GM23338 (cell line): ENCODE measurements around the gene KRTAP10-1. TPM values are rescaled to one million over a fixed set of nuclear protein-coding genes. Genes with fewer than 3 reads are reported as not detected.

Experiments used
- ATAC-seq: fragments of 200-7000 bp; cut with Tn5 transposase; 3 replicates; pipeline ENCODE4 v1.9.1; 2020
- DNase-seq: peaks from one replicate; pipeline ENCODE4 v3.0.0-alpha.2; 2015; ENCODE audit warnings: low spot score
- H2AFZ ChIP-seq: fragments of 200-600 bp; sonication (generic); 2 replicates; pipeline ENCODE4 v1.8.0; 2016; ENCODE audit warnings: antibody characterized with exemption, mild to moderate bottlenecking, moderate library complexity
- H3F3A ChIP-seq: fragments of 200-600 bp; sonication (generic); replicated peaks from 2 replicates; pipeline ENCODE4 v1.8.0; 2017; ENCODE audit warnings: antibody characterized with exemption, mixed run types, low read depth
- H3K27ac ChIP-seq: fragments of 200-600 bp; sonication (generic); 2 replicates; pipeline ENCODE4 v1.6.1; 2016; ENCODE audit warnings: low read depth
- H3K27me3 ChIP-seq: fragments of 200-600 bp; sonication (generic); 2 replicates; pipeline ENCODE4 v1.8.0; 2016; ENCODE audit warnings: mild to moderate bottlenecking, mixed run types, moderate library complexity; ENCODE audit not compliant: insufficient read depth
- H3K36me3 ChIP-seq: fragments of 200-600 bp; sonication (generic); 2 replicates; pipeline ENCODE4 v1.8.0; 2016; ENCODE audit warnings: mild to moderate bottlenecking; ENCODE audit not compliant: insufficient read depth
- H3K4me1 ChIP-seq: fragments of 200-600 bp; sonication (generic); 2 replicates; pipeline ENCODE4 v1.8.0; 2016; ENCODE audit warnings: mild to moderate bottlenecking, moderate library complexity; ENCODE audit not compliant: insufficient read depth
- H3K4me2 ChIP-seq: fragments of 200-600 bp; sonication (generic); 2 replicates; pipeline ENCODE4 v1.7.1; 2017; ENCODE audit warnings: mixed run types
- H3K4me3 ChIP-seq: fragments of 200-600 bp; sonication (generic); 2 replicates; pipeline ENCODE4 v1.6.1; 2016; ENCODE audit warnings: mixed run types
- H3K79me2 ChIP-seq: fragments of 200-600 bp; sonication (generic); replicated peaks from 2 replicates; pipeline ENCODE4 v1.8.0; 2017; ENCODE audit warnings: mild to moderate bottlenecking; ENCODE audit not compliant: insufficient read depth
- H3K9me2 ChIP-seq: fragments of 200-600 bp; sonication (generic); 2 replicates; pipeline ENCODE4 v1.8.0; 2017; ENCODE audit not compliant: insufficient read depth
- H4K20me1 ChIP-seq: fragments of 200-600 bp; sonication (generic); replicated peaks from 2 replicates; pipeline ENCODE4 v1.8.0; 2017; ENCODE audit warnings: mild to moderate bottlenecking; ENCODE audit not compliant: insufficient read depth
- H3K27ac Mint-ChIP-seq: 2 replicates; pipeline ENCODE4 v1.8.0; 2020; ENCODE audit warnings: inconsistent platforms, mild to moderate bottlenecking, moderate library complexity, mixed read lengths
- H3K27me3 Mint-ChIP-seq: 3 replicates; pipeline ENCODE4 v1.8.0; 2022; ENCODE audit warnings: low read depth, mild to moderate bottlenecking, moderate library complexity, mixed read lengths, inconsistent platforms; ENCODE audit not compliant: insufficient read depth, poor library complexity
- H3K36me3 Mint-ChIP-seq: 3 replicates; pipeline ENCODE4 v1.8.0; 2021; ENCODE audit warnings: low read depth, mild to moderate bottlenecking, inconsistent platforms, moderate library complexity, mixed read lengths
- H3K4me1 Mint-ChIP-seq: 3 replicates; pipeline ENCODE4 v1.8.0; 2020; ENCODE audit warnings: mild to moderate bottlenecking, inconsistent platforms, mixed read lengths
- H3K4me3 Mint-ChIP-seq: 3 replicates; pipeline ENCODE4 v1.8.0; 2021; ENCODE audit warnings: moderate library complexity, mild to moderate bottlenecking, inconsistent platforms, mixed read lengths
- H3K9me3 Mint-ChIP-seq: 3 replicates; pipeline ENCODE4 v1.8.0; 2020; ENCODE audit warnings: moderate library complexity, mild to moderate bottlenecking, inconsistent platforms, mixed read lengths
- CREB1 ChIP-seq: fragments of 250-450 bp; sonication (Bioruptor Pico); IDR thresholded peaks from 2 replicates; pipeline ENCODE4 v1.5.0; 2020; ENCODE audit warnings: low read depth, mild to moderate bottlenecking, moderate library complexity
- CTCF ChIP-seq, 2 experiments: fragments of 200-600 bp in 1 of 2; sonication (generic) in 1 of 2; conservative IDR thresholded peaks; 2 replicates each; pipeline versions ENCODE4 v1.5.1 to v1.6.1; 2016 to 2017; ENCODE audit warnings: antibody characterized with exemption in 2 of 2, low read depth in 2 of 2, mild to moderate bottlenecking in 2 of 2, moderate library complexity in 1 of 2
- ETS1 ChIP-seq: IDR thresholded peaks from 2 replicates; pipeline ENCODE4 v1.6.1; 2016; ENCODE audit warnings: antibody characterized with exemption
- EZH2 ChIP-seq: fragments of 200-600 bp; sonication (generic); IDR thresholded peaks from one replicate; pipeline ENCODE4 v1.8.0; 2017; ENCODE audit warnings: antibody characterized with exemption, mild to moderate bottlenecking, low read depth; ENCODE audit not compliant: unreplicated experiment
- EZH2phosphoT487 ChIP-seq: fragments of 200-600 bp; sonication (generic); IDR thresholded peaks from one replicate; pipeline ENCODE4 v1.8.1; 2018; ENCODE audit warnings: antibody characterized with exemption; ENCODE audit not compliant: unreplicated experiment
- JUNB ChIP-seq: IDR thresholded peaks from one replicate; pipeline ENCODE4 v1.6.1; 2016; ENCODE audit warnings: antibody characterized with exemption; ENCODE audit not compliant: unreplicated experiment
- NANOG ChIP-seq: IDR thresholded peaks from 2 replicates; pipeline ENCODE4 v1.6.1; 2016; ENCODE audit warnings: antibody characterized with exemption, borderline replicate concordance
- POLR2AphosphoS5 ChIP-seq: IDR thresholded peaks from 2 replicates; pipeline ENCODE4 v1.6.1; 2016; ENCODE audit warnings: antibody characterized with exemption, low read depth
- REST ChIP-seq: IDR thresholded peaks from one replicate; pipeline ENCODE4 v1.6.1; 2018; ENCODE audit warnings: antibody characterized with exemption; ENCODE audit not compliant: unreplicated experiment
- STAT1 ChIP-seq: IDR thresholded peaks from one replicate; pipeline ENCODE4 v1.6.1; 2016; ENCODE audit warnings: antibody characterized with exemption; ENCODE audit not compliant: unreplicated experiment
- ZNF114 ChIP-seq: fragments of 250-450 bp; sonication (Bioruptor Pico); IDR thresholded peaks from 2 replicates; pipeline ENCODE4 v1.5.0; 2020; ENCODE audit warnings: mild to moderate bottlenecking, moderate library complexity
- ZNF331 ChIP-seq: fragments of 250-450 bp; sonication (Bioruptor Pico); IDR thresholded peaks from 2 replicates; pipeline ENCODE4 v1.5.0; 2020; ENCODE audit warnings: low read depth, mild to moderate bottlenecking, moderate library complexity
- ZNF462 ChIP-seq: fragments of 250-450 bp; sonication (Bioruptor Pico); IDR thresholded peaks from 2 replicates; pipeline ENCODE4 v1.5.0; 2020; ENCODE audit warnings: mild to moderate bottlenecking, moderate library complexity
- polyA plus RNA-seq: library from polyadenylated mRNA; unstranded; fragments of >200 nt; fragmentation: Nextera tagmentation; extraction: Ambion mirVana; gene quantifications from 2 replicates; pipeline ENCODE4 v1.2.1, GENCODE V29; 2016
- total RNA-seq: library from RNA; depleted of rRNA; stranded (reverse); fragments of >200 nt; shearing (Covaris generic); gene quantifications from 2 replicates; pipeline ENCODE4 v1.2.3, GENCODE V29; 2014

The KRTAP10-1 gene
- total and polyA plus RNA-seq, 2 experiments from 2014 or later, result not detected

GRCh38 chr21:44568261-44568660 lies 28.3 kb upstream of the KRTAP10-1 start:
- no peaks in the 10 kb centered on the region for H3K4me1 ChIP-seq
- no peaks in the 10 kb centered on the region for H4K20me1 ChIP-seq
- no peaks in the 10 kb centered on the region; the same call in 2 of the 3 replicates for H3K4me1 Mint-ChIP-seq
- no peak overlapping the region for H3K27ac ChIP-seq
- DNase-seq, result no peak
- H3K79me2 ChIP-seq, result no peaks in the 10 kb centered on the region
- H3K4me3 ChIP-seq, result no peak overlapping the region
- TF ChIP-seq ZNF462 (CRISPR knock-in tag), result no peak
- no peak for TF ChIP-seq CREB1 (CRISPR knock-in tag)
- TF ChIP-seq EZH2, result no peak
- TF ChIP-seq JUNB, result no peak
- TF ChIP-seq ZNF114 (CRISPR knock-in tag), result no peak
- no peak for TF ChIP-seq ZNF331 (CRISPR knock-in tag)
- no peak for TF ChIP-seq CTCF (conservative IDR thresholded peaks at IDR 0.05; ENCODE audit: low read depth in 2 of 2)
- TF ChIP-seq STAT1, result no peak
- no peak for TF ChIP-seq EZH2phosphoT487
- no peak for TF ChIP-seq REST
- TF ChIP-seq NANOG, result no peak
- no peak for TF ChIP-seq POLR2AphosphoS5
- no peak for TF ChIP-seq ETS1
- H3K9me2 ChIP-seq, result no peaks in the 10 kb centered on the region
- no peaks in the 10 kb centered on the region for H3K36me3 ChIP-seq
- ATAC-seq, result peak; percentile 46; the same call in 2 of the 3 replicates
- no peak overlapping the region for H3K27ac Mint-ChIP-seq
- no peak overlapping the region for H3K4me3 Mint-ChIP-seq
- no peak overlapping the region for H3K4me2 ChIP-seq
- no peaks in the 10 kb centered on the region for H3K27me3 ChIP-seq
- peaks cover 25% of the 10 kb centered on the region for H3K9me3 Mint-ChIP-seq
- peaks cover 4% of the 10 kb centered on the region; the same call in 2 of the 3 replicates for H3K36me3 Mint-ChIP-seq
- 0 out of 2 replicates have a peak overlapping the region, but pooled peaks have one; percentile 56 for H2AFZ ChIP-seq
- peaks cover 13% of the 10 kb centered on the region for H3K27me3 Mint-ChIP-seq
- no peaks in the 10 kb centered on the region for H3F3A ChIP-seq
